Stimulated activated CD8-positive, alpha-beta memory T cell treated with anti-CD3 and anti-CD28 coated beads, Interleukin-4, amount 100 ng/mL, for 1 hour (primary cell): Measurements from ENCODE around the gene COL27A1.

Experiments
- DNase-seq, 2 donors: peaks; one replicate each; pipeline ENCODE4 v3.0.0-alpha.2; 2020; ENCODE audit warnings: low read depth in 2 of 2, low spot score in 1 of 2

COL27A1 gene

GRCh38 chr9:114300846-114301797, 145.8 kb downstream of the COL27A1 start:
- no peak for DNase-seq

- DNase-seq, result no peak
These were observed 146.6 kb downstream of the COL27A1 start for GRCh38 chr9:114301798-114302565.

- no peak for DNase-seq
These were observed 147.4 kb downstream of the COL27A1 start for GRCh38 chr9:114302727-114303126.

GRCh38 chr9:114303571-114303970, 148.2 kb downstream of the COL27A1 start:
- no peak for DNase-seq

GRCh38 chr9:114303977-114304376, 148.6 kb downstream of the COL27A1 start:
- DNase-seq, result no peak

GRCh38 chr9:114304416-114305188, 149.3 kb downstream of the COL27A1 start:
- no peak for DNase-seq

- no peak for DNase-seq
These were observed 152.5 kb downstream of the COL27A1 start for GRCh38 chr9:114307899-114308267.

GRCh38 chr9:114308361-114308950, 153.1 kb downstream of the COL27A1 start:
- no peak for DNase-seq

- DNase-seq, result no peak
These were observed 153.8 kb downstream of the COL27A1 start for GRCh38 chr9:114309096-114309495.

GRCh38 chr9:114310471-114311450, 155.4 kb downstream of the COL27A1 start:
- no peak for DNase-seq

GRCh38 chr9:114311571-114312512, 156.5 kb downstream of the COL27A1 start:
- no peak for DNase-seq

GRCh38 chr9:114312513-114312875, 157.2 kb downstream of the COL27A1 start:
- DNase-seq, result no peak

- no peak for DNase-seq
These were observed 157.8 kb downstream of the COL27A1 start for GRCh38 chr9:114313186-114313585.

GRCh38 chr9:114314256-114314867, 159.0 kb downstream of the COL27A1 start:
- DNase-seq, result no peak

GRCh38 chr9:114314881-114315722, 159.8 kb downstream of the COL27A1 start:
- no peak for DNase-seq

GRCh38 chr9:114315723-114316363, 160.5 kb downstream of the COL27A1 start:
- DNase-seq, result no peak
